Measurements from ENCODE around the gene RNF126.

- TF ChIP-seq CEBPB (IDR thresholded peaks at IDR 0.05) (no peak), RAD21 (IDR thresholded peaks at IDR 0.05; ENCODE audit: low read depth) (no peak), TEAD4 (IDR thresholded peaks at IDR 0.05) (no peak), FOXM1 (IDR thresholded peaks at IDR 0.05; ENCODE audit: borderline replicate concordance, low read depth) (no peak), YY1 (IDR thresholded peaks at IDR 0.05; ENCODE audit: low read depth) (no peak), ZBTB7A (IDR thresholded peaks at IDR 0.05; ENCODE audit: low read depth) (no peak)
Measured at GRCh38 chr19:687569-688166, 24.7 kb upstream of the RNF126 start.

Data from Ishikawa (cell line).